Activated T-cell treated with anti-CD3 and anti-CD28 coated beads, Interleukin-2, amount 50 U/mL, for 1 hour (primary cell): ENCODE measurements around the gene GBE1.

ENCODE experiments used
- DNase-seq: peaks from one replicate; pipeline ENCODE4 v3.0.0-alpha.2; 2020

The GBE1 gene

GRCh38 chr3:81459733-81460132 is 301.7 kb downstream of the GBE1 start:
- no peak for DNase-seq

- DNase-seq = no peak
These were observed 309.0 kb downstream of the GBE1 start for GRCh38 chr3:81452418-81452817.

DNA sequence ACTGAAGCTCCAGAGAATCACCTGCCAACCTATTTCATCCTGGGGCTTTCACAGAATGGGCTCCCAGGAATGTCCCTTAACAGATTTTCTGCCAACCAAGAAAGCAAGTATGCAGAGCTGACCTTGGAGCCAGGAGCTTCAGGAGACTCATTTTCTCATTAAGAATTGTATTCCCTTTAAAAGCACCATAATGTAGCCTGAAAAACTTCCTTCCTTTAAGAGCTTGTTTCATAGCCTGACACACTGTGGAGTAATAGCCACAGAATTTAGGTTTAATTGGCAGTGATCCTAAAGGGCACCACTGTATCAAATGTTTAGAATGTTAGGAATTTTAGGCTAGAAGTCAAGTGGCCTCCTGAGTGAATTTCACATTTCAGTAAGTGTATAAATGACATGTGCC is 309.8 kb downstream of the GBE1 start:
- no peak for DNase-seq

- DNase-seq = no peak
These were observed 310.3 kb downstream of the GBE1 start for GRCh38 chr3:81451140-81451539.

- DNase-seq = no peak
These were observed 314.6 kb downstream of the GBE1 start for GRCh38 chr3:81446806-81447205.

- no peak for DNase-seq
These were observed 315.7 kb downstream of the GBE1 start for GRCh38 chr3:81445712-81446111.

DNA sequence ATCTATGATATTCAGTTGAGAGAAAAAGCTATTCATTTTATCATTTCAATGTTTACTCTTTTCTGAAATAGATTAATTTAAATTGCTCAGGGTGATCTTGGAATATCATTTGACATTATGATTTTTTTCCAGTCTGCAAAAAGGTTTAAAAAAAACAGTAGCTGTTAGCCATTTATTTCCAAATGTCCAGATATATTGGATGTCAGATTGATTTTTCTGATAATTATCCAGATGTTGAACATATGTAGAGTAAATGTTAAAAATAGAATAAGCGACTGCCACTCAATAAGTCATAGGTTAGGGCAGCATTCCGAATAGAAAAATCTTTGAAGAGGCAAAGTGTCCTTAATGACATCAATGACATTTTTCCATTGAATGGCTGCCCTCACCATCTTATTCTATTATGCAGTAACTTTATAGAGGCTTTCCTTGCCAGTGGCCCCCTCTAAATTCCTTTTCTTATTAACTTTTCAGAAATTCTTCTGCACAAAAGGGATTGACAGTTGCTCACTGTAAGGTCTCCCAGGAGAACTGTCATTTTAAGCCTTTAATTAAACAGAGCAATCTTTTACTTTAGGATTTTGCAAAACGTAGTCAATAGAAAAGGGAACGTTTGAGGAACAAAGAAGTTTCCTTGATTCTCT is 316.5 kb downstream of the GBE1 start:
- DNase-seq = no peak

DNA sequence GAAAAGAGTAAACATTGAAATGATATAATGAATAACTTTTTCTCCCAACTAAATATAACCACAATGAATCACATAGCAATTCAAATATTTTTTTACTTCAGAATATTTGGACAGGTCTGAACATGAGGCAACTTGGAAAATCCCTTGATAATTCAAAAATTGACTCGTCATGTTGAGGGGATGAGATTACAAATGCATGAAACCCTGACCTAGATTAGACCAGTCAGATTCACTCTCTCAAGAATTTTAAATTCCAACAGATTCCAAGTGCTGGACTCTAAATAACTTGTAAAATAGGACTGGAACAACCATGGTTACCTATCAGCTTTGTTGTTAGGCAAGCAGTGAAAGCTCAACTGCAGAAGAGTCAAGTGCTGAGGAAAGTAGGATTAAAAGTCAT is 317.5 kb downstream of the GBE1 start:
- no peak for DNase-seq

DNA sequence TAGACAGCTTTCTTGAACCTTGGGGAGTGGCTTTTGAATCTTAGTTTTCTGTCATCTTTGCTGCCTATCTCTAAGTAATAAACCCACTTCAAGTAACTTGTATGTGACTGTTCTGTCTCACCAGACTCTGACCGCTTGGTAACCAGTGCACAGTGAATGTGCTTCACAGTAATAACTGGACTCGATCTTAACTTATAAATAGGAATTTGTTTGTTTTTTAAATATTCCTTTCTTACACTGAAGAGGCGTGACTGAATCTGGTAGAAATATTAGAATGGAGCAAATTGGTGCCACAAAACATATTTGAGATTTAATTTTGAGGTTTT is 318.0 kb downstream of the GBE1 start:
- no peak for DNase-seq

GRCh38 chr3:81442758-81443456 is 318.5 kb downstream of the GBE1 start:
- no peak for DNase-seq

GRCh38 chr3:81440661-81441060 is 320.8 kb downstream of the GBE1 start:
- DNase-seq = no peak
